H1 (cell line): ENCODE measurements around the gene LY6G6C. TPM values are rescaled to one million over a fixed set of nuclear protein-coding genes. Genes with fewer than 3 reads are reported as not detected.

ENCODE experiments used
- BCL11A ChIP-seq, 2 experiments: IDR thresholded peaks; one replicate each; pipeline ENCODE4 v1.6.1; 2011; ENCODE audit warnings: low read depth in 2 of 2, low read length in 2 of 2, mild to moderate bottlenecking in 2 of 2
- CTBP2 ChIP-seq: IDR thresholded peaks from 2 replicates; pipeline ENCODE4 v1.7.0; 2011; ENCODE audit warnings: borderline replicate concordance, mild to moderate bottlenecking, moderate library complexity, mixed read lengths, low read length; ENCODE audit not compliant: insufficient read depth, insufficient read length
- HDAC6 ChIP-seq: IDR thresholded peaks from one replicate; pipeline ENCODE4 v1.7.1; 2012; ENCODE audit warnings: low read depth, mild to moderate bottlenecking, inconsistent platforms, low read length, moderate library complexity
- PHF8 ChIP-seq: fragments of 200-600 bp; sonication (generic); conservative IDR thresholded peaks from 2 replicates; pipeline ENCODE4 v1.7.1; 2012; ENCODE audit warnings: low read depth, mild to moderate bottlenecking, inconsistent platforms, low read length, moderate library complexity
- SRF ChIP-seq: IDR thresholded peaks from 2 replicates; pipeline ENCODE4 v1.6.1; 2011; ENCODE audit warnings: mild to moderate bottlenecking, low read depth, low read length, moderate library complexity
- polyA plus RNA-seq, 7 experiments: library from polyadenylated mRNA; depleted of rRNA in 3 of 7; stranded (reverse) in 5 of 7; unstranded in 2 of 7; fragments of >200 nt in 5 of 7; fragments of 200-250 nt in 2 of 7; gene quantifications; 1 replicate in 5 of 7; 2 replicates in 1 of 7; 4 replicates in 1 of 7; pipeline versions ENCODE4 v1.2.1 to v1.2.3, GENCODE V29; 2011 to 2013; ENCODE audit warnings: missing spikeins in 2 of 7, mixed read lengths in 2 of 7
- total RNA-seq: library from RNA; stranded (reverse); fragmentation: NEBNext Ultra II Directional; extraction: Animal tissue kit (Norgen Biotek cat#: 25700); gene quantifications from 2 replicates; pipeline ENCODE4 v1.2.1, GENCODE V29; 2021

The LY6G6C gene
- total and polyA plus RNA-seq, 2 of the 8 experiments (the other 6 are each of a cell fraction or from before 2014, with no cell fraction given), result 0.23 TPM; not detected in 1

GRCh38 chr6:31742894-31743293, 21.3 kb upstream of the LY6G6C start (continued):
- TF ChIP-seq CTBP2 (no peak), PHF8 (no peak), BCL11A (IDR thresholded peaks at IDR 0.05; ENCODE audit: low read depth in 2 of 2, low read length in 2 of 2) (no peak), HDAC6 (no peak), SRF (no peak)
